ENCODE data around the gene RAB6B.

Gene RAB6B

DNA sequence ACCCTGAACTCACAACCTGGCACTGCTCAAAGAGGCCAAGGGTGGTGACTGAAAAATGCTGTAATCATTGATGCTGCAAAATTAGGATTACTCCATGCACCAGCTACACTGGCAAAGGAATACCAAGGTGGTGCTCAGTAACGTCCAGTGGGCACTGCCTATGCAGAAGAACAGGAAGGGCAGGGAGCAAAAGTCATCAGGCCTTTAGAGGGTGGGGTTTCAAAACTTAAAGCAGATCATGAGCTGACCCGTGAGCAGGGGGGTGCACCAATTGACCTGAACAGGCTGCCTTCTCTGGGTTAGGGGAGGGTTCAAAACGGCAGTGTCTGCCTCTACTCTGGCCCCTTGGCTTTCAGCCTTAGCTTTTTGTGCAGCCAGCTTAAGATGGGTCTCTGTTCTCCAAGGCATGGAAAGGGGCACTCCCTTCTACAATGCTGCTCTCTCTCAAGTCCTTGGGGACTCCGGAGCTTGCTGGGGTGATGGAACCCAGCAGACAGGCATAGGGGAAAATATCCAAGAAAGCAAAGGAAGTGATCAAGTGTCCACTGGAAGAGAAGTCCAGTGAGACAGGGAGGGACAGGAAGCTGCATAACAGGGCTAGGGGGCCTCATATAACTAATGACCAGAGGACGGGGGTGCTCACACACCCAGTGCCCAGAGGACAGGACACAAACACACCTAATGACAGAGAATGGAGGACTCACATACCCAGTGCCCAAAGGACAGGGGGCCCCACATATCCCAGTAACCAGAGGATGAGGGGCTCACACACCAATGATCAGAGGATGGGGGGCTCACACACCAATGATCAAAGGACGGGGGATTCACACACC, 11.4 kb downstream of the RAB6B start:
- H3K27me3 ChIP-seq (ENCODE audit: insufficient read depth, poor library complexity, severe bottlenecking): no peaks in the 10 kb centered on the region
- H3K4me3 ChIP-seq (replicated peaks; ENCODE audit: insufficient read depth, low read length): no peak overlapping the region
- H3K27ac ChIP-seq (replicated peaks): no peak overlapping the region
- no peak for DNase-seq (ENCODE audit: low read depth in 1 of 2, low spot score in 1 of 2)
- TF ChIP-seq, protein P1, sequence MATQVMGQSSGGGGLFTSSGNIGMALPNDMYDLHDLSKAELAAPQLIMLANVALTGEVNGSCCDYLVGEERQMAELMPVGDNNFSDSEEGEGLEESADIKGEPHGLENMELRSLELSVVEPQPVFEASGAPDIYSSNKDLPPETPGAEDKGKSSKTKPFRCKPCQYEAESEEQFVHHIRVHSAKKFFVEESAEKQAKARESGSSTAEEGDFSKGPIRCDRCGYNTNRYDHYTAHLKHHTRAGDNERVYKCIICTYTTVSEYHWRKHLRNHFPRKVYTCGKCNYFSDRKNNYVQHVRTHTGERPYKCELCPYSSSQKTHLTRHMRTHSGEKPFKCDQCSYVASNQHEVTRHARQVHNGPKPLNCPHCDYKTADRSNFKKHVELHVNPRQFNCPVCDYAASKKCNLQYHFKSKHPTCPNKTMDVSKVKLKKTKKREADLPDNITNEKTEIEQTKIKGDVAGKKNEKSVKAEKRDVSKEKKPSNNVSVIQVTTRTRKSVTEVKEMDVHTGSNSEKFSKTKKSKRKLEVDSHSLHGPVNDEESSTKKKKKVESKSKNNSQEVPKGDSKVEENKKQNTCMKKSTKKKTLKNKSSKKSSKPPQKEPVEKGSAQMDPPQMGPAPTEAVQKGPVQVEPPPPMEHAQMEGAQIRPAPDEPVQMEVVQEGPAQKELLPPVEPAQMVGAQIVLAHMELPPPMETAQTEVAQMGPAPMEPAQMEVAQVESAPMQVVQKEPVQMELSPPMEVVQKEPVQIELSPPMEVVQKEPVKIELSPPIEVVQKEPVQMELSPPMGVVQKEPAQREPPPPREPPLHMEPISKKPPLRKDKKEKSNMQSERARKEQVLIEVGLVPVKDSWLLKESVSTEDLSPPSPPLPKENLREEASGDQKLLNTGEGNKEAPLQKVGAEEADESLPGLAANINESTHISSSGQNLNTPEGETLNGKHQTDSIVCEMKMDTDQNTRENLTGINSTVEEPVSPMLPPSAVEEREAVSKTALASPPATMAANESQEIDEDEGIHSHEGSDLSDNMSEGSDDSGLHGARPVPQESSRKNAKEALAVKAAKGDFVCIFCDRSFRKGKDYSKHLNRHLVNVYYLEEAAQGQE (IDR thresholded peaks at IDR 0.05; ENCODE audit: insufficient replicate concordance, low read depth): no peak
- TF ChIP-seq, protein P2, sequence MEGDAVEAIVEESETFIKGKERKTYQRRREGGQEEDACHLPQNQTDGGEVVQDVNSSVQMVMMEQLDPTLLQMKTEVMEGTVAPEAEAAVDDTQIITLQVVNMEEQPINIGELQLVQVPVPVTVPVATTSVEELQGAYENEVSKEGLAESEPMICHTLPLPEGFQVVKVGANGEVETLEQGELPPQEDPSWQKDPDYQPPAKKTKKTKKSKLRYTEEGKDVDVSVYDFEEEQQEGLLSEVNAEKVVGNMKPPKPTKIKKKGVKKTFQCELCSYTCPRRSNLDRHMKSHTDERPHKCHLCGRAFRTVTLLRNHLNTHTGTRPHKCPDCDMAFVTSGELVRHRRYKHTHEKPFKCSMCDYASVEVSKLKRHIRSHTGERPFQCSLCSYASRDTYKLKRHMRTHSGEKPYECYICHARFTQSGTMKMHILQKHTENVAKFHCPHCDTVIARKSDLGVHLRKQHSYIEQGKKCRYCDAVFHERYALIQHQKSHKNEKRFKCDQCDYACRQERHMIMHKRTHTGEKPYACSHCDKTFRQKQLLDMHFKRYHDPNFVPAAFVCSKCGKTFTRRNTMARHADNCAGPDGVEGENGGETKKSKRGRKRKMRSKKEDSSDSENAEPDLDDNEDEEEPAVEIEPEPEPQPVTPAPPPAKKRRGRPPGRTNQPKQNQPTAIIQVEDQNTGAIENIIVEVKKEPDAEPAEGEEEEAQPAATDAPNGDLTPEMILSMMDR (IDR thresholded peaks at IDR 0.05; ENCODE audit: insufficient read depth, low read length): no peak

DNA sequence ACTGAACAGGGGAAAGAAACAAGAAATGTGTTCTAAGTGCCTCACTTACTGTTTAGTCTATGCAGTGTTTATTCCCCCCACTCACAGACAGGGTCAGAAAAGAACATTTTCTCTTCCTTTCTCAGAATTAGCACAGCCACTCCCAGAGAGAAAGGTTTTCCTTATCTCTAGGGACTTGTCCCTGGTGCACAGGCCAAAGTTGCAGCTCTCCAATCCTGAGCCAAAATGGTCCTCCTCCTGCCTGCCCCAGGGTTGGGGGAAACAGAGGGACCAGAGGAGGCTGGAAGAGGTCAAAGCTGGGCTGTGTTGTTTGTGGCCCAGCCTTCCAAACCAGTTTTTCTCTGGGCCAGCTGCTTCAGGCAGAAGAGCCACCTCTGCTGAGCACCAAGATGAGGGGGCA, 12.0 kb downstream of the RAB6B start:
- H3K27me3 ChIP-seq (ENCODE audit: insufficient read depth, poor library complexity, severe bottlenecking): no peaks in the 10 kb centered on the region
- H3K4me3 ChIP-seq (replicated peaks; ENCODE audit: insufficient read depth, low read length): no peak overlapping the region
- DNase-seq (ENCODE audit: low read depth in 1 of 2, low spot score in 1 of 2): no peak
- H3K27ac ChIP-seq (replicated peaks): no peak overlapping the region
- TF ChIP-seq GABPA (IDR thresholded peaks at IDR 0.05; ENCODE audit: low read depth) (no peak), POLR2AphosphoS5 (IDR thresholded peaks at IDR 0.05; ENCODE audit: low read depth) (no peak), SPI1 (IDR thresholded peaks at IDR 0.05; ENCODE audit: borderline replicate concordance, low read depth) (no peak)
- TF ChIP-seq, protein P2 (IDR thresholded peaks at IDR 0.05; ENCODE audit: insufficient read depth, low read length): no peak
- TF ChIP-seq, protein P1 (IDR thresholded peaks at IDR 0.05; ENCODE audit: insufficient replicate concordance, low read depth): no peak

DNA sequence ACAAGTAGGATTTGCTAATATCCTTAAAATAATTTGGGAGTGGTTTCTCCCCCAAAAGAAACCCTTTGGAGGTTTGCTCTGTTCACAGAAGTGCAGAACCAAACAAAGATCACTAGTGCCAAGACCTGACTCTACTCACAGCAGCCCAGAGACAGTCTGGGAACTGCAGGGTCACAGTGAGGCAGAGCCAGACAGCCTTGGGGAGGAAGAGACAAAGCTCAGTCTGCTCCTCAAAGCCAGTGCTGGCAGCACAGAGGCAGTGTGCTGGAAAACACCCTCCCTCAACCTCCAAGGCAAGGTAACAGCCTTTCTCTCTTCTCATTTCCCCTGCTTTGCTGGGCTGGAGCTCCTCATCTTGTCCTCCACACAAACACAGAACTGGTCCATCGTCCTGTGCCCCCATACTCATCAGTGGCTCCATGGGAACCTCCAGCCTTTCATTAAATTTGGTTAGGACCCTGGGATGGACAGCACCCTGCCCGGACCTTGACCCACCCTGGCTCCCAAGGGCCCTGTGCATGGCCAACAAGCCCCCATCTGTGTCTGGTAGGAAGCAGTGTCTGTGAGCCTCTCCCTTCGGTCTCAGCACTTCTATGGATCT, 12.6 kb downstream of the RAB6B start:
- no peak for TF ChIP-seq GABPA (IDR thresholded peaks at IDR 0.05; ENCODE audit: low read depth)
- TF ChIP-seq, protein P2 (IDR thresholded peaks at IDR 0.05; ENCODE audit: insufficient read depth, low read length): no peak
- TF ChIP-seq POLR2AphosphoS5 (IDR thresholded peaks at IDR 0.05; ENCODE audit: low read depth): no peak
- TF ChIP-seq, protein P1 (IDR thresholded peaks at IDR 0.05; ENCODE audit: insufficient replicate concordance, low read depth): no peak
- TF ChIP-seq SPI1 (IDR thresholded peaks at IDR 0.05; ENCODE audit: borderline replicate concordance, low read depth): no peak
- no peak for DNase-seq (ENCODE audit: low read depth in 1 of 2, low spot score in 1 of 2)
- Histone ChIP-seq H3K27me3 (ENCODE audit: insufficient read depth, poor library complexity, severe bottlenecking) (no peaks in the 10 kb centered on the region), H3K4me3 (replicated peaks; ENCODE audit: insufficient read depth, low read length) (no peak overlapping the region), H3K27ac (replicated peaks) (no peak overlapping the region)

Data from HL-60 (cell line).